ENCODE measurements around the gene PBX1. TPM values are rescaled to one million over a fixed set of nuclear protein-coding genes. Genes with fewer than 3 reads are reported as not detected.
A peak's percentile ranks its signal among the peaks of the same experiment; 100 is the strongest.

PBX1 gene
- total and polyA plus RNA-seq, 2 experiments from 2014 or later: 9.7 to 38.8 TPM

DNA sequence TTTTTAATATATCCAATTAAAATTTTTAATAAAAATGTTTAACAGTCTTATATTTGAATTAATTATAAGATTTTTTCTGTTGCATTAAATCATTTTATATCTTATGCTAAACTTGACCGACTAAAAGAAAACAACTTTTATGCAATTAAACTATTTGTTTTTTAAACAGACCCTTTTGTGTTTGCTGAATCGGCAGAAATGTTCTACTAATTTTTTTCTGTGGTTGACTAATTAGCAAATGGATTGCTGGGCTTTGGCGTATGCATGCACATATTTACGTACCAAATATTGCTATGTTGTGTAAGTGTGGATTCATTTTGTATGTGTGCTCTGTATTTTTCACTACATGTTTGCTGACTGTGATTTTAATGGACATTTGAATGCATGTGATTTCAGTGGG lies 174.8 kb downstream of the PBX1 start:
- in situ Hi-C loops (cut with MboI): no loop called here
- Histone ChIP-seq H3K4me2 (ENCODE audit: unreplicated experiment) (no peak overlapping the region), H3K9ac (no peak overlapping the region), H2AFZ (no peak overlapping the region), H3F3A (ENCODE audit: insufficient read depth) (peaks cover 27% of the 10 kb centered on the region), H3K4me1 (ENCODE audit: insufficient read depth) (peaks cover 17% of the 10 kb centered on the region), H4K20me1 (ENCODE audit: insufficient read depth) (no peaks in the 10 kb centered on the region), H3K79me2 (ENCODE audit: insufficient read depth) (peaks cover 57% of the 10 kb centered on the region), H3K27me3 (replicated peaks; ENCODE audit: insufficient read depth) (no peaks in the 10 kb centered on the region), H3K4me3 (no peak overlapping the region), H3K36me3 (ENCODE audit: low read depth) (no peaks in the 10 kb centered on the region), H3K9me3 (ENCODE audit: low read depth) (no peaks in the 10 kb centered on the region), H3K9me2 (ENCODE audit: insufficient read depth) (no peaks in the 10 kb centered on the region), H3K27ac (no peak overlapping the region)
- DNase-seq: no peak
- 97 to 98% methylated on average over 4 of the region's 4 CpGs for WGBS, 2 experiments (ENCODE audit: low coverage in 1 of 2, low lambda C conversion rate in 2 of 2, missing lambda C conversion rate in 2 of 2)
- TF ChIP-seq EZH2phosphoT487 (IDR thresholded peaks at IDR 0.05; ENCODE audit: insufficient read depth, low read depth): no peak
- no peak for TF ChIP-seq EZH2 (IDR thresholded peaks at IDR 0.05; ENCODE audit: insufficient read depth, poor library complexity, severe bottlenecking)

DNA sequence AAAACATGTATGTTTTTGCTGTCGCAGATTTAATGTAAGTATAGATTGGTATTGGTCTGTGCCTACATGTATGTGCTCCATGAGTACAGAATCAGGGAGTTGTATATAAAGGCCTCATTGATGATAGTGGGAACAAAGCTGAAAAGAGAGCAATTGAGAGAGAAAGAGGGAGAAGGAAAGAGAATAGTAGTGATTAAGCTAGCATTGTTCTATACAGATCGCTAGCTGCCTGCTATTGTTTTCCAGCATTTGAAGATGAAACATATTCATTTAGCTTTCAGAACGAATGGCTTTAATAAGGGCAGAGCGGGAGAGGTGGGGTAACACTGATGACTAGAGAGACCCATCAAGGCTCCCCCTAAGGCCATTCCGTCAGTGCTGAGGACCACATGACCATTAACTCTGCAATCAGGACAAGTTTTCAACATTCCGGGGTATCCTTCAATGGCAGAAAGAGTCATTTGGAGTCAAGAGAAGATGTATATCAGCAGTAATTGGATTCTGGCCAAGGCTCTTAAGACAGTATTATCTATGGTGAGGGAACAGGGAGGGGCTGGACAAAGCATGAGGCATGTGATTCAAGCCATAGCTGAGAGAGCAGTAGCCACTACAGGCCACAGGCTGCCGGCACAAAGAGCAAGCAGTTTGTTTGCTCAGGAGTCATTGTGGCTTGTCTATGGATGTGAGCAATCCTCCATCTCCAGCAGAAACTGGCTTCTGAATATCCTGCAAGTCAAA lies 176.5 kb downstream of the PBX1 start:
- TF ChIP-seq EZH2 (IDR thresholded peaks at IDR 0.05; ENCODE audit: insufficient read depth, poor library complexity, severe bottlenecking) (no peak), EZH2phosphoT487 (IDR thresholded peaks at IDR 0.05; ENCODE audit: insufficient read depth, low read depth) (no peak)
- DNase-seq: peak; percentile 62
- in situ Hi-C loops (cut with MboI): no loop called here
- Histone ChIP-seq H3K9ac (no peak overlapping the region), H3K4me1 (ENCODE audit: insufficient read depth) (peaks cover 9% of the 10 kb centered on the region), H3K27ac (peak overlapping the region; percentile 14; the same call in 1 of the 2 replicates), H3F3A (ENCODE audit: insufficient read depth) (peaks cover 25% of the 10 kb centered on the region), H3K79me2 (ENCODE audit: insufficient read depth) (peaks cover 65% of the 10 kb centered on the region), H3K9me3 (ENCODE audit: low read depth) (no peaks in the 10 kb centered on the region), H3K27me3 (replicated peaks; ENCODE audit: insufficient read depth) (no peaks in the 10 kb centered on the region), H3K4me2 (ENCODE audit: unreplicated experiment) (no peak overlapping the region), H3K36me3 (ENCODE audit: low read depth) (no peaks in the 10 kb centered on the region), H2AFZ (no peak overlapping the region), H3K4me3 (no peak overlapping the region), H3K9me2 (ENCODE audit: insufficient read depth) (no peaks in the 10 kb centered on the region), H4K20me1 (ENCODE audit: insufficient read depth) (no peaks in the 10 kb centered on the region)
- 87% methylated on average over 7 of the region's 7 CpGs for WGBS, 2 experiments (ENCODE audit: low coverage in 1 of 2, low lambda C conversion rate in 2 of 2, missing lambda C conversion rate in 2 of 2)

DNA sequence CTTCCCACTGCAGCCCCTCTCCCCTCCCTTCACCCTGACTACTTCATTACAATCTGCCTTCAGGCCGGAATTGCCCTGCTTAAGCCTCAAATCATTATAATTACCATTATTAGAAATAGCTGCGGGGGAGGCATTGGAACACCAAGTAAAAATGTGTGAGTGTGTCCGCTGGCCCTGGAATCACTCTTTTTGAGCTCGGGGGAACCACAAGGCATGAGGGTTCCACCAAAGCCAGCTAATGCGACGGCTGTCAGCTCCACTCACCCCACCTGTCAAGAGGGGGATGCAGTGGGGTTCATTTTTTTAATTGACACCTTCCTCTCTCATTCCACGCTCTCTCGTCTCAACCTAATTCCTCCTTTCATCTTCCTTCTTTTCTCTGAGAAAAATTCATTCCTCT lies 177.2 kb downstream of the PBX1 start:
- in situ Hi-C loops (cut with MboI): no loop called here
- no peak for TF ChIP-seq EZH2 (IDR thresholded peaks at IDR 0.05; ENCODE audit: insufficient read depth, poor library complexity, severe bottlenecking)
- TF ChIP-seq EZH2phosphoT487 (IDR thresholded peaks at IDR 0.05; ENCODE audit: insufficient read depth, low read depth): no peak
- H3K36me3 ChIP-seq (ENCODE audit: low read depth): no peaks in the 10 kb centered on the region
- no peak overlapping the region for H3K4me2 ChIP-seq (ENCODE audit: unreplicated experiment)
- WGBS, 2 experiments (ENCODE audit: low coverage in 1 of 2, low lambda C conversion rate in 2 of 2, missing lambda C conversion rate in 2 of 2): 98 to 99% methylated on average over 8 of the region's 8 CpGs
- no peak for DNase-seq
- no peak overlapping the region for H3K9ac ChIP-seq
- H3F3A ChIP-seq (ENCODE audit: insufficient read depth): peaks cover 25% of the 10 kb centered on the region
- H4K20me1 ChIP-seq (ENCODE audit: insufficient read depth): no peaks in the 10 kb centered on the region
- peaks cover 67% of the 10 kb centered on the region for H3K79me2 ChIP-seq (ENCODE audit: insufficient read depth)
- H3K9me2 ChIP-seq (ENCODE audit: insufficient read depth): no peaks in the 10 kb centered on the region
- peaks cover 9% of the 10 kb centered on the region for H3K4me1 ChIP-seq (ENCODE audit: insufficient read depth)
- no peak overlapping the region for H3K4me3 ChIP-seq
- H3K27ac ChIP-seq: peak overlapping the region; percentile 14; the same call in 1 of the 2 replicates
- H3K27me3 ChIP-seq (replicated peaks; ENCODE audit: insufficient read depth): no peaks in the 10 kb centered on the region
- no peak overlapping the region for H2AFZ ChIP-seq
- H3K9me3 ChIP-seq (ENCODE audit: low read depth): no peaks in the 10 kb centered on the region

DNA sequence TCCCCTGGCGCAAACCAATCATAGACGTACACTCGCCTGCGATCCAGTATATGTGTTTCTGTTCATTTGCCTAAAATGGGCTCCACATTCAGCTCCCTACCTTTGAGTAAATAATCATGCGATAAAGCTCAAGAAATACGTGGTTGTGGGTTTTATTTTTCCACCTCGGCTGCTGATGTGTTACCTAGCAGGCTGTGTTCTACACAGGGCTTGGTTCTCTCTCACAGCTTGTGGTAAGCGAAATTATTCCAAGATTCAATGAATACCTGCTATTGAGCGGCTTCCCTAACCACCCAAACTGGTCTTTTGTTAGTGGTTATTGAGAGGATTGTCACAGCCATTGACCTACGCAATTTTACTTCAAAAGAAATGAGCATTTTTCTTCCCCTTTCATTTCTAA lies 180.2 kb downstream of the PBX1 start:
- Histone ChIP-seq H4K20me1 (ENCODE audit: insufficient read depth) (no peaks in the 10 kb centered on the region), H3K36me3 (ENCODE audit: low read depth) (no peaks in the 10 kb centered on the region), H3K27ac (no peak overlapping the region), H3K79me2 (ENCODE audit: insufficient read depth) (peaks cover 72% of the 10 kb centered on the region), H2AFZ (no peak overlapping the region), H3K27me3 (replicated peaks; ENCODE audit: insufficient read depth) (no peaks in the 10 kb centered on the region), H3K9me2 (ENCODE audit: insufficient read depth) (no peaks in the 10 kb centered on the region), H3F3A (ENCODE audit: insufficient read depth) (peaks cover 11% of the 10 kb centered on the region), H3K9ac (no peak overlapping the region), H3K9me3 (ENCODE audit: low read depth) (no peaks in the 10 kb centered on the region), H3K4me2 (ENCODE audit: unreplicated experiment) (no peak overlapping the region), H3K4me3 (no peak overlapping the region), H3K4me1 (ENCODE audit: insufficient read depth) (no peaks in the 10 kb centered on the region; the same call in 1 of the 2 replicates)
- TF ChIP-seq EZH2phosphoT487 (IDR thresholded peaks at IDR 0.05; ENCODE audit: insufficient read depth, low read depth) (no peak), EZH2 (IDR thresholded peaks at IDR 0.05; ENCODE audit: insufficient read depth, poor library complexity, severe bottlenecking) (no peak)
- DNase-seq: no peak
- in situ Hi-C loops (cut with MboI): no loop called here
- WGBS, 2 experiments (ENCODE audit: low coverage in 1 of 2, low lambda C conversion rate in 2 of 2, missing lambda C conversion rate in 2 of 2): 97 to 98% methylated on average over 10 of the region's 10 CpGs
